ENCODE results near the gene ADAMTSL2.

Gene ADAMTSL2

GRCh38 chr9:133508046-133508445 is 26.5 kb upstream of the ADAMTSL2 start:
- no peak for TF ChIP-seq EGR1 (IDR thresholded peaks at IDR 0.05)
- TF ChIP-seq YY1 (IDR thresholded peaks at IDR 0.05; ENCODE audit: low read depth): no peak
- TF ChIP-seq ZBTB7A (IDR thresholded peaks at IDR 0.05; ENCODE audit: low read depth): no peak

DNA sequence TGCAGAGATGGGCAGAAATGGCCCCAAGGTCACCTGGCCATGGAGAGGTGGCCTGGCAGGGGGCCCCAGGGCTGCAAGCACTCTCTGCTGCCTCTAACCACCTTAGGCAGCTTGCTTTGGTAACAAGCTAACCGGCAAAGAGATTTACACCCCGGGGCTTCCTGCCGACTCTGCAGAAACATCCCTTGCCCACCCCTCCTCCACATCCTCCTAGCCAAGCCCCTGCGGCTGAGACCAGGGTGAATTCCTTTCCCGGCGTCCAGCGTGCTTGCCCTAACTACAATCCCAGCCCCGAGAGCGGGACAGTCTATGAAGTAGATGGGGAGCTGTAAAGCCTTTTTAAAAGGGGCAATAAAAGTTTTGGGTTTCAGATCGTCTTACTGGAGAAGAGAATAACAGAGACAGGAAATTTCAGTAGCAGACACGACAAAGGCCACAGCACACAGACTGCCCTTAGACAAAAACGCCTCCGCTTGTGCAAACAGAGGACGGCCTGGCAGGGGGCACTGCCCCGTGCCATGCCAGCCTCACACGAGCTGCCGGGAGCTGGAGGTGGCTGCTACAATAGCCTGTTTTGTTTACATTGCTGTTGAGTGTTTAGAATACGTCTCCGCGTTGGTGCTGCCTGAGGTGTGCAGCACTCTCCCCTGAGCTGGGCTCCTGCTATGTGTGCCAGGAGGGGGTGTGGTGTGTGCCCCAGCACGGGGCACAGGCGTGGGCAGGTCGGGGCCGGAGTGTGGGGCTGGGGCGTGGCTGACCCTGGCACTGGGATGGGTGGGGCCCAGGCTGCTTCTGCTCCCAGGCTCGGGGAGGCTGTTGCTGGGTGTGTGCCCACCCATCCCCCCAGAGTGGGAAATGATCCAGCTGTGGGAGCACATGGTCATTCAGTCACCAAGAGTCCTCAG is 25.1 kb upstream of the ADAMTSL2 start:
- no peak for TF ChIP-seq EP300 (IDR thresholded peaks at IDR 0.05; ENCODE audit: borderline replicate concordance)
- peak; percentile 57; the same call in 1 of the 2 replicates for TF ChIP-seq EGR1 (IDR thresholded peaks at IDR 0.05)

GRCh38 chr9:133510926-133511505 is 23.5 kb upstream of the ADAMTSL2 start:
- no peak for TF ChIP-seq RAD21 (IDR thresholded peaks at IDR 0.05; ENCODE audit: low read depth)
- no peak for TF ChIP-seq NFIC (IDR thresholded peaks at IDR 0.05)
- no peak for TF ChIP-seq FOXM1 (IDR thresholded peaks at IDR 0.05; ENCODE audit: borderline replicate concordance, low read depth)
- no peak for TF ChIP-seq CREB1 (IDR thresholded peaks at IDR 0.05; ENCODE audit: low read depth)
- TF ChIP-seq EP300 (IDR thresholded peaks at IDR 0.05; ENCODE audit: borderline replicate concordance): no peak
- TF ChIP-seq CEBPB (IDR thresholded peaks at IDR 0.05): no peak
- no peak for TF ChIP-seq TAF1 (IDR thresholded peaks at IDR 0.05; ENCODE audit: low read depth)
- no peak for TF ChIP-seq TCF12 (IDR thresholded peaks at IDR 0.05; ENCODE audit: low read depth)
- TF ChIP-seq ZBTB7A (IDR thresholded peaks at IDR 0.05; ENCODE audit: low read depth): no peak
- TF ChIP-seq TEAD4 (IDR thresholded peaks at IDR 0.05): no peak
- TF ChIP-seq EGR1 (IDR thresholded peaks at IDR 0.05): no peak
- TF ChIP-seq YY1 (IDR thresholded peaks at IDR 0.05; ENCODE audit: low read depth): no peak
- no peak for TF ChIP-seq USF1 (IDR thresholded peaks at IDR 0.05)
- TF ChIP-seq, protein P1, sequence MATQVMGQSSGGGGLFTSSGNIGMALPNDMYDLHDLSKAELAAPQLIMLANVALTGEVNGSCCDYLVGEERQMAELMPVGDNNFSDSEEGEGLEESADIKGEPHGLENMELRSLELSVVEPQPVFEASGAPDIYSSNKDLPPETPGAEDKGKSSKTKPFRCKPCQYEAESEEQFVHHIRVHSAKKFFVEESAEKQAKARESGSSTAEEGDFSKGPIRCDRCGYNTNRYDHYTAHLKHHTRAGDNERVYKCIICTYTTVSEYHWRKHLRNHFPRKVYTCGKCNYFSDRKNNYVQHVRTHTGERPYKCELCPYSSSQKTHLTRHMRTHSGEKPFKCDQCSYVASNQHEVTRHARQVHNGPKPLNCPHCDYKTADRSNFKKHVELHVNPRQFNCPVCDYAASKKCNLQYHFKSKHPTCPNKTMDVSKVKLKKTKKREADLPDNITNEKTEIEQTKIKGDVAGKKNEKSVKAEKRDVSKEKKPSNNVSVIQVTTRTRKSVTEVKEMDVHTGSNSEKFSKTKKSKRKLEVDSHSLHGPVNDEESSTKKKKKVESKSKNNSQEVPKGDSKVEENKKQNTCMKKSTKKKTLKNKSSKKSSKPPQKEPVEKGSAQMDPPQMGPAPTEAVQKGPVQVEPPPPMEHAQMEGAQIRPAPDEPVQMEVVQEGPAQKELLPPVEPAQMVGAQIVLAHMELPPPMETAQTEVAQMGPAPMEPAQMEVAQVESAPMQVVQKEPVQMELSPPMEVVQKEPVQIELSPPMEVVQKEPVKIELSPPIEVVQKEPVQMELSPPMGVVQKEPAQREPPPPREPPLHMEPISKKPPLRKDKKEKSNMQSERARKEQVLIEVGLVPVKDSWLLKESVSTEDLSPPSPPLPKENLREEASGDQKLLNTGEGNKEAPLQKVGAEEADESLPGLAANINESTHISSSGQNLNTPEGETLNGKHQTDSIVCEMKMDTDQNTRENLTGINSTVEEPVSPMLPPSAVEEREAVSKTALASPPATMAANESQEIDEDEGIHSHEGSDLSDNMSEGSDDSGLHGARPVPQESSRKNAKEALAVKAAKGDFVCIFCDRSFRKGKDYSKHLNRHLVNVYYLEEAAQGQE (IDR thresholded peaks at IDR 0.05; ENCODE audit: low read depth): no peak
- TF ChIP-seq MAX (IDR thresholded peaks at IDR 0.05): no peak

DNA sequence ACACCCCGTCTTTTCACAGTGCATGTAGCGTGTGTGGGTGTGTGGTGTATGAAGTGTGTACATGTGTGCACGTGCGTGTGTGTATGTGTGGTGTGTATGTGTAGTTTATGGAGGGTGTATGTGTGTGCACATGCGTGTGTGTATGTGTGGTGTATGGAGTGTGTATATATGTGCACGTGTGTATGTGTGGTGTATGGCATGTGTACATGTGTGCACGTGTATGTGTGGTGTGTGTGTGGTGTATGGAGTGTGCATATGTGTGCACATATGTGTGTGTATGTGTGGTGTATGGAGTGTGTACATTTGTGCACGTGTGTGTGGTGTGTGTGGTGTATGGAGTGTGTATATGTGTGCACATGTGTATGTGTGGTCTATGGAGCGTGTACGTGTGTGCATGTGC is 22.9 kb upstream of the ADAMTSL2 start:
- TF ChIP-seq MAX (IDR thresholded peaks at IDR 0.05) (no peak), EGR1 (IDR thresholded peaks at IDR 0.05) (no peak), RAD21 (IDR thresholded peaks at IDR 0.05; ENCODE audit: low read depth) (no peak), FOXM1 (IDR thresholded peaks at IDR 0.05; ENCODE audit: borderline replicate concordance, low read depth) (no peak), USF1 (IDR thresholded peaks at IDR 0.05) (no peak), CEBPB (IDR thresholded peaks at IDR 0.05) (no peak), TEAD4 (IDR thresholded peaks at IDR 0.05) (no peak), TCF12 (IDR thresholded peaks at IDR 0.05; ENCODE audit: low read depth) (no peak), EP300 (IDR thresholded peaks at IDR 0.05; ENCODE audit: borderline replicate concordance) (no peak), CREB1 (IDR thresholded peaks at IDR 0.05; ENCODE audit: low read depth) (no peak), TAF1 (IDR thresholded peaks at IDR 0.05; ENCODE audit: low read depth) (no peak), ZBTB7A (IDR thresholded peaks at IDR 0.05; ENCODE audit: low read depth) (no peak), YY1 (IDR thresholded peaks at IDR 0.05; ENCODE audit: low read depth) (no peak), NFIC (IDR thresholded peaks at IDR 0.05) (no peak)
- TF ChIP-seq, protein P1 (IDR thresholded peaks at IDR 0.05; ENCODE audit: low read depth): no peak

DNA sequence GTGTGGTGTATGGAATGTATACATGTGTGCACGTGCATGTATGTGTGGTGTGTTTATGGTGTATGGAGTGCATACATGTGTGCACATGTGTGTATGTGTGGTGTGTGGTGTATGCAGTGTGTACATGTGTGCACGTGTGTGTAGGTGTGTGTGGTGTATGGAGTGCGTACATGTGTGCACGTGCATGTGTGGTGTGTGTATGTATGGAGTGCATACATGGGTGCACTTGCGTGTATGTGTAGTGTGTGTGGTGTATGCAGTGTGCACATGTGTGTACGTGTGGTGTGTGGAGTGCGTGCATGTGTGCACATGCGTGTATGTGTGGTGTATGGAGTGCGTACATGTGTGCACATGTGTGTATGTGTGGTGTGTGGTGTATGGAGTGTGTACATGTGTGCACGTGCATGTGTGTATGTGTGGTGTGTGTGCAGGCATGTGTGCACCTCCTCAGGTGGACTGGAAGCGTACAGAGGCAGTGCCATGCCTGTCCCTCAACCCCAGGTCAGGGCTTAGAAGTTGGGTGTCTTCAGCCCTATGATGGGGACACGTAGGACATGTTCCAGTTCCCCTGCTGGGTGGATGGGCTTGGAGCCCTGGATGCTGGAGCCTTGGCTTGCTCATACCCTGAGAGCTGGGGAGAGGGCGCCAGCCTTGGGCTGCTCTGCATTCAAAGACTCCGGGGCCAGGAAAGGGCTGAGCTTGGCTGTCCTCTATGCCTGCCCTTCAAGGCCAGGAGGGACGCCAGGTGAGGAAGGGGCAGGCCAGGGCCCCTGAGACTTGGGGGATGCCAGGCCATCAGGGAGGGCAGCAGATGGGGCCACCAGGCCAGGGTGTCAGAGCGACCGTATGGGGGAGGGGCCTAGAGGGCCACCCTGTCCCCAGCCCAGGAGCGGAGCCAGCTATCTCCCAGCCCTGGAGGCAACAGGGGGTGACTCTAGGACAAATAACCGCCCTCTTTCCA is 22.0 kb upstream of the ADAMTSL2 start:
- TF ChIP-seq CREB1 (IDR thresholded peaks at IDR 0.05; ENCODE audit: low read depth) (no peak), MAX (IDR thresholded peaks at IDR 0.05) (no peak), TAF1 (IDR thresholded peaks at IDR 0.05; ENCODE audit: low read depth) (no peak), USF1 (IDR thresholded peaks at IDR 0.05) (no peak), FOXM1 (IDR thresholded peaks at IDR 0.05; ENCODE audit: borderline replicate concordance, low read depth) (no peak), EGR1 (IDR thresholded peaks at IDR 0.05) (no peak), ZBTB7A (IDR thresholded peaks at IDR 0.05; ENCODE audit: low read depth) (no peak), YY1 (IDR thresholded peaks at IDR 0.05; ENCODE audit: low read depth) (no peak), TEAD4 (IDR thresholded peaks at IDR 0.05) (no peak), EP300 (IDR thresholded peaks at IDR 0.05; ENCODE audit: borderline replicate concordance) (no peak), CEBPB (IDR thresholded peaks at IDR 0.05) (no peak), NFIC (IDR thresholded peaks at IDR 0.05) (no peak)
